Measurements from ENCODE around the gene ERCC6L2. TPM values are rescaled to one million over a fixed set of nuclear protein-coding genes. Genes with fewer than 3 reads are reported as not detected.

Gene ERCC6L2
- total and polyA plus RNA-seq, 2 donors (not counting 3 experiments of a cell fraction or from before 2014, with no cell fraction given) = 4.7 to 31.8 TPM

DNA sequence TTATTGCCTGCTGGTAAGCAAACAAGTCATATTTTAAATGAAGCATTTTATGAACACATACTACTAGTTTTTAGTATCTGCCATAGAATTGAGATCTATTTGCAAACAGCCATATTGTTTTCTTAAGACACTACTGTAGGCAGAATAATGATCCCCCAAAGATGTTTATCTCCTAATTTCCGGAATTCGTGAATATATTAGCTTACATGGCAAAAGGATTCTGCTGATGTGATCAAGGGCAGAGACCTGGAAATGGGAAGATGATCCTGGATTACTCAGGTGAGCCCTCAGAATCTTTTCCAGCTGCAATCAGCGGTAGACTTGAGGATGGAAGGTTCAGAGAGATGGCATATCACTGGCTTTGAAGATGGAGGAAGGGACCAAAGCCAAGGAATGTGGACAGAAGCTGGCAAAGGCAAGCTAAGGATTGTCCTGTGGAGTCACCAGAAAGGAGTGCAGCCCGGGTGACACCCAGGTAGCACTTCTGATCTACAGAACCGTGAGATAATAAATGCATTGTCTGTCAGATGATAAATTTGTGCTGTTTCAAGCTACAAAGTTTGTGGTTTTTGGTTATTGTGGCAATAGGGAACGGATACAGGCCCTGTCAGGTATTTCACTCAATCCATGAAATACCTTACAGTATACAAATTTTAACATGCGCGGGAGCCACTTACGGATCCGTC, 1.0 kb upstream of the ERCC6L2 start:
- DNase-seq (ENCODE audit: low read depth, low spot score) (no peak), FAIRE-seq (no peak)
- Histone ChIP-seq H3K4me1 (ENCODE audit: control insufficient read depth, extremely low read depth, insufficient read depth, low read length) (peaks cover 13% of the 10 kb centered on the region), H3K79me2 (ENCODE audit: control insufficient read depth, insufficient read depth, low read length) (peaks cover 11% of the 10 kb centered on the region), H3K27me3 (ENCODE audit: control insufficient read depth in 2 of 2, insufficient read depth in 2 of 2, low read length in 2 of 2) (no peaks in the 10 kb centered on the region), H2AFZ (ENCODE audit: low read depth, low read length) (peak overlapping the region; percentile 44), H3K9ac (replicated peaks; ENCODE audit: extremely low read depth, insufficient read depth, low read length) (peak overlapping the region; percentile 91), H3K4me2 (ENCODE audit: insufficient read depth, low read length) (peak overlapping the region; percentile 91), H3K4me3 (replicated peaks in 1 of 3; ENCODE audit: insufficient read depth in 1 of 3, low read depth in 1 of 3, low read length in 3 of 3) (peak overlapping the region in 1 of 3 experiments; percentile 60), H3K9me1 (replicated peaks; ENCODE audit: control insufficient read depth, extremely low read depth, insufficient read depth, low read length) (no peaks in the 10 kb centered on the region), H3K36me3 (ENCODE audit: control insufficient read depth in 2 of 2, extremely low read depth in 1 of 2, insufficient read depth in 2 of 2, low read length in 2 of 2) (no peaks in the 10 kb centered on the region), H3K9me3 (replicated peaks; ENCODE audit: control insufficient read depth, insufficient read depth, low read length) (no peaks in the 10 kb centered on the region), H4K20me1 (replicated peaks; ENCODE audit: control insufficient read depth, extremely low read depth, insufficient read depth, low read length) (no peaks in the 10 kb centered on the region), H3K27ac (ENCODE audit: insufficient read depth, low read depth, low read length) (no peak overlapping the region)
- dilution Hi-C loops (cut with MboI; ENCODE audit: extremely low pct_ligation_motif_present, low sequenced_read_pairs) = no loop called here
- BruUV-seq (replicated peaks) = no TSS peak
- ChIA-PET CTCF (interaction anchor here (0.7 to 2.9 kb wide), 9 partner anchors 14 to 147 kb away, joined by 3 to 15 read pairs (median 4); no protein-coding TSS in a partner anchor), POLR2A (interaction anchor here (0.6 to 1.7 kb wide), 5 partner anchors 36 to 364 kb away, joined by 3 to 7 read pairs (median 4); no protein-coding TSS in a partner anchor)
- TF ChIP-seq CTCF (IDR thresholded peaks at IDR 0.05; ENCODE audit: extremely low read depth in 1 of 2, insufficient read depth in 1 of 2, low read depth in 1 of 2, low read length in 2 of 2) (no peak), GATA2 (IDR thresholded peaks at IDR 0.05; ENCODE audit: insufficient read depth, insufficient read length, low read depth, low read length) (peak; percentile 25)
- intact Hi-C loops (cut with micrococcal nuclease) = loop anchor here (1.0 to 10.0 kb wide), 4 partner anchors 18 to 690 kb away; no protein-coding TSS in a partner anchor

DNA sequence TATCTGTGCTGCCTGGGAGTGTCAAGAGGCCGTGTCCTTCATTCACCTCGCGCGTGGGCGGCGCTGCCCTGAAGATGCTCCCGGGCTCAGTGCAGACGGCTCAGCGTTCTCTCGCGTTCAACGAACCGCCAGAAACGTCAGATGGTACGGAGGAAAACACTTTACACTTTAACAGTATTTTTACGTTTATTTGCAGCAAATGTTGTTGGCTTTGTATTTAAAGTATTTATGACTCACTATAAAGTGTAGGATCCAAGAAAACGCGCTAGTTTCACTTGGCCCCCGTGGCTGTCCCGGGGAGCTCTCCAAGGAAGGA, 544 bp upstream of the ERCC6L2 start:
- no peak for DNase-seq (ENCODE audit: low read depth, low spot score)
- Histone ChIP-seq H3K9me1 (replicated peaks; ENCODE audit: control insufficient read depth, extremely low read depth, insufficient read depth, low read length) (no peaks in the 10 kb centered on the region), H3K27ac (ENCODE audit: insufficient read depth, low read depth, low read length) (no peak overlapping the region), H3K9ac (replicated peaks; ENCODE audit: extremely low read depth, insufficient read depth, low read length) (peak overlapping the region; percentile 91), H2AFZ (ENCODE audit: low read depth, low read length) (peak overlapping the region; percentile 44), H4K20me1 (replicated peaks; ENCODE audit: control insufficient read depth, extremely low read depth, insufficient read depth, low read length) (no peaks in the 10 kb centered on the region), H3K4me1 (ENCODE audit: control insufficient read depth, extremely low read depth, insufficient read depth, low read length) (peaks cover 18% of the 10 kb centered on the region), H3K4me3 (replicated peaks in 1 of 3; ENCODE audit: insufficient read depth in 1 of 3, low read depth in 1 of 3, low read length in 3 of 3) (peak overlapping the region in 1 of 3 experiments; percentile 60), H3K9me3 (replicated peaks; ENCODE audit: control insufficient read depth, insufficient read depth, low read length) (no peaks in the 10 kb centered on the region), H3K36me3 (ENCODE audit: control insufficient read depth in 2 of 2, extremely low read depth in 1 of 2, insufficient read depth in 2 of 2, low read length in 2 of 2) (no peaks in the 10 kb centered on the region), H3K79me2 (ENCODE audit: control insufficient read depth, insufficient read depth, low read length) (peaks cover 11% of the 10 kb centered on the region), H3K4me2 (ENCODE audit: insufficient read depth, low read length) (peak overlapping the region; percentile 91), H3K27me3 (ENCODE audit: control insufficient read depth in 2 of 2, insufficient read depth in 2 of 2, low read length in 2 of 2) (no peaks in the 10 kb centered on the region)
- intact Hi-C loops (cut with micrococcal nuclease) = loop anchor here (1.0 to 10.0 kb wide), 12 partner anchors 18 to 690 kb away; partner anchors contain the start of gene FANCC
- POLR2A ChIA-PET = interaction anchor here (0.6 to 1.7 kb wide), 5 partner anchors 36 to 364 kb away, joined by 3 to 7 read pairs (median 4); no protein-coding TSS in a partner anchor
- TF ChIP-seq POLR2AphosphoS5 (IDR thresholded peaks at IDR 0.05; ENCODE audit: insufficient read depth, low read depth, low read length) (no peak), GATA2 (IDR thresholded peaks at IDR 0.05; ENCODE audit: insufficient read depth, insufficient read length, low read depth, low read length) (no peak), FOS (IDR thresholded peaks at IDR 0.05; ENCODE audit: borderline replicate concordance, insufficient read depth, low read length) (no peak), MYC (IDR thresholded peaks at IDR 0.05; ENCODE audit: low read depth, low read length) (no peak), JUN (IDR thresholded peaks at IDR 0.05; ENCODE audit: borderline replicate concordance, insufficient read depth, insufficient read length, low read depth) (no peak)
- BruUV-seq (replicated peaks) = TSS peak; percentile 61
- CTCF ChIA-PET = interaction anchor here (0.6 to 2.9 kb wide), 11 partner anchors 14 to 148 kb away, joined by 3 to 15 read pairs (median 4); no protein-coding TSS in a partner anchor
- dilution Hi-C loops (cut with MboI; ENCODE audit: extremely low pct_ligation_motif_present, low sequenced_read_pairs) = no loop called here
- no peak for FAIRE-seq
